Tibial nerve (tissue), 4 donors: Measurements from ENCODE around the gene ZNHIT6.

Experiments
- CTCF ChIP-seq, 5 experiments: fragments of 200-600 bp in 3 of 5; fragments of 450-650 bp in 2 of 5; sonication (generic) in 3 of 5; IDR thresholded peaks; one replicate each; pipeline ENCODE4 v1.5.1; 2016 to 2019; ENCODE audit warnings: antibody characterized with exemption in 5 of 5, mild to moderate bottlenecking in 3 of 5, moderate library complexity in 2 of 5
- EP300 ChIP-seq, 2 donors: sonication (generic); formaldehyde crosslinking; IDR thresholded peaks; one replicate each; pipeline ENCODE4 v1.6.1; 2017; ENCODE audit warnings: antibody characterized with exemption in 2 of 2, mild to moderate bottlenecking in 1 of 2
- POLR2A ChIP-seq, 2 donors: fragments of 450-650 bp; IDR thresholded peaks; one replicate each; pipeline ENCODE4 v1.6.1; 2017; ENCODE audit warnings: antibody characterized with exemption in 2 of 2, mild to moderate bottlenecking in 2 of 2, moderate library complexity in 2 of 2

- TF ChIP-seq CTCF (IDR thresholded peaks at IDR 0.05) (no peak), POLR2A (IDR thresholded peaks at IDR 0.05) (no peak), EP300 (IDR thresholded peaks at IDR 0.05) (no peak)
Observed at GRCh38 chr1:85656948-85657347, 51.3 kb downstream of the ZNHIT6 start.
